GM12878 (cell line): ENCODE measurements around the gene OPA1. TPM values are rescaled to one million over a fixed set of nuclear protein-coding genes. Genes with fewer than 3 reads are reported as not detected.

Experiments
- ATAC-seq: fragments of 200-7000 bp; cut with Tn5 transposase; 3 replicates; pipeline ENCODE4 v1.9.1; 2020; ENCODE audit warnings: mild to moderate bottlenecking, moderate library complexity
- BruUV-seq: library from RNA; stranded (reverse); fragments of 400-500 nt; replicated peaks from 2 replicates; lab custom pipeline; 2021; lab: Mats Ljungman, UMichigan
- CTCF ChIA-PET: fragments of 300-600 bp; sonication (Branson Sonifier 250); formaldehyde crosslinking; extraction: SDS; loops from one replicate; lab custom pipeline; 2021; ENCODE audit warnings: inconsistent platforms; lab: Yijun Ruan, JAX
- POLR2A ChIA-PET: fragments of 350-600 bp; formaldehyde crosslinking; extraction: SDS; loops from one replicate; lab custom pipeline; 2021; ENCODE audit warnings: inconsistent platforms; lab: Charles Lee
- RAD21 ChIA-PET: fragments of 300-600 bp; sonication (Branson Sonifier 250); formaldehyde crosslinking; loops from one replicate; lab custom pipeline; 2023; ENCODE audit warnings: antibody characterized with exemption; ENCODE audit not compliant: unreplicated experiment; lab: Charles Lee
- SMC1A ChIA-PET: fragments of 300-600 bp; sonication (Branson Sonifier 250); formaldehyde crosslinking; loops from one replicate; lab custom pipeline; 2023; ENCODE audit not compliant: unreplicated experiment, uncharacterized antibody; lab: Charles Lee
- DNase-seq: peaks from one replicate; pipeline ENCODE4 v3.0.0-alpha.2; 2011; ENCODE audit warnings: low read depth, low spot score
- FAIRE-seq: peaks from 3 replicates; lab custom pipeline; 2011; peaks lifted over from hg19 to GRCh38; lab: Jason Lieb, UNC
- H2AFZ ChIP-seq: 2 replicates; pipeline ENCODE4 v1.6.0; 2011; ENCODE audit warnings: low read depth, low read length, control low read depth; ENCODE audit not compliant: control insufficient read depth
- H3K27ac ChIP-seq: 2 replicates; pipeline ENCODE4 v1.5.1; 2011; ENCODE audit warnings: control low read depth; ENCODE audit not compliant: control insufficient read depth, insufficient read depth
- H3K27me3 ChIP-seq, 2 experiments: replicated peaks in 1 of 2; 2 replicates each; pipeline versions ENCODE4 v1.6.0 to v1.6.1; 2011; ENCODE audit warnings: low read length in 1 of 2; ENCODE audit not compliant: control insufficient read depth in 2 of 2, insufficient read depth in 2 of 2
- H3K36me3 ChIP-seq, 2 experiments: 2 replicates each; pipeline ENCODE4 v1.5.1; 2011; ENCODE audit warnings: low read length in 1 of 2; ENCODE audit not compliant: control insufficient read depth in 2 of 2, insufficient read depth in 2 of 2
- H3K4me1 ChIP-seq: 2 replicates; pipeline ENCODE4 v1.6.1; 2011; ENCODE audit warnings: mild to moderate bottlenecking, low read length, moderate library complexity, mixed read lengths; ENCODE audit not compliant: control insufficient read depth, insufficient read depth
- H3K4me2 ChIP-seq: 2 replicates; pipeline ENCODE4 v1.6.0; 2011; ENCODE audit warnings: control low read depth; ENCODE audit not compliant: control insufficient read depth, insufficient read depth
- H3K4me3 ChIP-seq: fragments of 200-600 bp; sonication (generic); 2 replicates; pipeline ENCODE4 v1.5.1; 2016
- H3K79me2 ChIP-seq: 2 replicates; pipeline ENCODE4 v1.6.0; 2011; ENCODE audit warnings: low read length; ENCODE audit not compliant: control insufficient read depth, insufficient read depth
- H3K9ac ChIP-seq: 2 replicates; pipeline ENCODE4 v1.8.0; 2011; ENCODE audit warnings: low read length, control low read depth, mixed read lengths; ENCODE audit not compliant: control insufficient read depth, insufficient read depth
- H3K9me3 ChIP-seq: replicated peaks from 3 replicates; pipeline ENCODE4 v1.5.1; 2011; ENCODE audit warnings: mild to moderate bottlenecking, low read length; ENCODE audit not compliant: control insufficient read depth, insufficient read depth
- H4K20me1 ChIP-seq: 2 replicates; pipeline ENCODE4 v1.6.0; 2011; ENCODE audit not compliant: control insufficient read depth, insufficient read depth
- E2F4 ChIP-seq: IDR thresholded peaks from 2 replicates; pipeline ENCODE4 v1.6.1; 2012; ENCODE audit warnings: low read depth, low read length, improper control_type of control experiment
- E4F1 ChIP-seq: fragments of 450-650 bp; IDR thresholded peaks from 2 replicates; pipeline ENCODE4 v1.6.1; 2018; ENCODE audit warnings: borderline replicate concordance, mild to moderate bottlenecking; ENCODE audit not compliant: partially characterized antibody
- JUNB ChIP-seq: IDR thresholded peaks from 2 replicates; pipeline ENCODE4 v1.6.1; 2016; ENCODE audit warnings: antibody characterized with exemption, mild to moderate bottlenecking
- MTA2 ChIP-seq: fragments of 450-650 bp; IDR thresholded peaks from 2 replicates; pipeline ENCODE4 v1.6.1; 2016; ENCODE audit warnings: low read depth, mild to moderate bottlenecking, moderate library complexity
- NFYB ChIP-seq: IDR thresholded peaks from 2 replicates; pipeline ENCODE4 v1.6.1; 2011; ENCODE audit warnings: low read depth, mild to moderate bottlenecking, low read length, improper control_type of control experiment, moderate library complexity; ENCODE audit not compliant: insufficient read depth
- NRF1 ChIP-seq: conservative IDR thresholded peaks from 2 replicates; pipeline ENCODE4 v1.6.1; 2011; ENCODE audit warnings: mild to moderate bottlenecking, low read depth, low read length, improper control_type of control experiment
- WRNIP1 ChIP-seq: IDR thresholded peaks from 2 replicates; pipeline ENCODE4 v1.6.1; 2011; ENCODE audit warnings: low read depth, low read length, improper control_type of control experiment, borderline replicate concordance
- ZSCAN29 ChIP-seq: fragments of 450-650 bp; IDR thresholded peaks from 2 replicates; pipeline ENCODE4 v1.6.1; 2017; ENCODE audit warnings: mild to moderate bottlenecking, moderate library complexity
- WGBS: methylation state at CpG from one replicate; pipeline ENCODE4 v1.1.6; 2016; ENCODE audit warnings: low lambda C conversion rate; ENCODE audit not compliant: insufficient replicate concordance, insufficient coverage; ENCODE audit errors: missing lambda C conversion rate; 5-methylcytosine and 5-hydroxymethylcytosine counted together
- in situ Hi-C: fragments of 300-500 bp; cut with MboI; formaldehyde crosslinking; loops from 9 replicates; pipeline ENCODE4 v1.14.3; 2018; ENCODE audit warnings: mixed read lengths
- intact Hi-C: fragments of 100-400 bp; cut with micrococcal nuclease; formaldehyde crosslinking; loops from one replicate; pipeline ENCODE4 v1.14.2; 2022; ENCODE audit not compliant: unreplicated experiment
- polyA plus RNA-seq, 11 experiments: library from polyadenylated mRNA; depleted of rRNA in 4 of 11; unstranded in 6 of 11; stranded (reverse) in 5 of 11; fragments of >200 nt; fragmentation: Nextera tagmentation in 4 of 11; fragmentation: Illumina TruSeq in 1 of 11; extraction: Ambion mirVana in 4 of 11; extraction: Trizol in 1 of 11; gene quantifications; 1 replicate in 1 of 11; 2 replicates in 10 of 11; pipeline versions ENCODE4 v1.2.1 to v1.2.3, GENCODE V29; 2011 to 2016; ENCODE audit warnings: inconsistent platforms in 2 of 11, missing spikeins in 2 of 11, low read depth in 1 of 11
- total RNA-seq, 4 experiments: library from RNA; depleted of rRNA in 3 of 4; stranded (reverse); fragments of >200 nt in 3 of 4; fragmentation: Illumina TruSeq in 1 of 4; extraction: Trizol in 1 of 4; gene quantifications; 2 replicates each; pipeline versions ENCODE4 v1.2.1 to v1.2.3, GENCODE V29; 2013 to 2021

OPA1 gene
- total and polyA plus RNA-seq, 10 of the 15 experiments (the other 5 are each of a cell fraction or from before 2014, with no cell fraction given): 14.7 to 108 (median 59.3) TPM

GRCh38 chr3:193573403-193574191 lies 19.4 kb upstream of the OPA1 start:
- no peak for FAIRE-seq
- CTCF ChIA-PET: interaction anchor here (0.6 to 2.7 kb wide), 10 partner anchors 8 to 1106 kb away, joined by 3 to 10 read pairs (median 4); no protein-coding TSS in a partner anchor
- Histone ChIP-seq H4K20me1 (no peaks in the 10 kb centered on the region), H3K36me3 (no peaks in the 10 kb centered on the region), H3K4me3 (no peak overlapping the region), H3K79me2 (no peaks in the 10 kb centered on the region), H2AFZ (no peak overlapping the region), H3K27me3 (no peaks in the 10 kb centered on the region), H3K9ac (no peak overlapping the region), H3K4me2 (no peak overlapping the region), H3K9me3 (no peaks in the 10 kb centered on the region), H3K27ac (no peak overlapping the region), H3K4me1 (no peaks in the 10 kb centered on the region)
- in situ Hi-C loops (loop anchor here (5.0 to 10.0 kb wide), 4 partner anchors 111 to 1006 kb away; no protein-coding TSS in a partner anchor), intact Hi-C loops (loop anchor here (5.0 to 10.0 kb wide), 4 partner anchors 379 to 1106 kb away; no protein-coding TSS in a partner anchor)
- POLR2A ChIA-PET: no interaction called here
- ATAC-seq: no peak
- BruUV-seq: no TSS peak
- RAD21 ChIA-PET: interaction anchor here (1.0 kb wide), 1 partner anchor 114 kb away, joined by 3 read pairs; no protein-coding TSS in a partner anchor
- 25% methylated on average over 4 of the region's 4 CpGs for WGBS
- DNase-seq: no peak
- TF ChIP-seq ZSCAN29 (no peak), NFYB (no peak), E2F4 (no peak), MTA2 (no peak), E4F1 (no peak), JUNB (no peak), WRNIP1 (no peak), NRF1 (no peak)
- SMC1A ChIA-PET: interaction anchor here (0.6 to 1.9 kb wide), 8 partner anchors 11 to 1005 kb away, joined by 3 to 5 read pairs (median 4); no protein-coding TSS in a partner anchor
